ENCODE results near the gene TBC1D14.

TBC1D14 gene

DNA sequence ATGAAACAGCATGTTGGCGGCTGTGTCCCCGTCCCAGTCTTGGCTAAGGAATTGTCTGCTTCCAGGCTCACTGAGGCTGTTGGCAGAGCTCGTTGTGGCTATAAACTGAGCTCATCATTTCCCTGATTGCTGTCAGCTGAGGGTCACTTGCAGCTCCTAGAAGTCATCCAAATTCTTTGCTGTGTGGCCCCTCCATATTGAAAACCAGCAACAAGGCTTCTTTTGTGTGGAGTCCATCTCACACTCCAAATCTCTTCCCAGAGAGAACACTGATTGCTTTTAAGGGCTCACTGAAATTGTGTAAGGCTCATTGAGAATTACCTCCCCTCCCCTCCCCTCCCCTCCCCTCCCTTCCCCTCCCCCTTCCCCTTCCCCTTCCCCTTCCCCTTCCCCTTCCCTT lies 23.3 kb downstream of the TBC1D14 start:
- H3K9me3 ChIP-seq (ENCODE audit: control insufficient read depth, insufficient read depth, low read depth, low read length): no peaks in the 10 kb centered on the region

DNA sequence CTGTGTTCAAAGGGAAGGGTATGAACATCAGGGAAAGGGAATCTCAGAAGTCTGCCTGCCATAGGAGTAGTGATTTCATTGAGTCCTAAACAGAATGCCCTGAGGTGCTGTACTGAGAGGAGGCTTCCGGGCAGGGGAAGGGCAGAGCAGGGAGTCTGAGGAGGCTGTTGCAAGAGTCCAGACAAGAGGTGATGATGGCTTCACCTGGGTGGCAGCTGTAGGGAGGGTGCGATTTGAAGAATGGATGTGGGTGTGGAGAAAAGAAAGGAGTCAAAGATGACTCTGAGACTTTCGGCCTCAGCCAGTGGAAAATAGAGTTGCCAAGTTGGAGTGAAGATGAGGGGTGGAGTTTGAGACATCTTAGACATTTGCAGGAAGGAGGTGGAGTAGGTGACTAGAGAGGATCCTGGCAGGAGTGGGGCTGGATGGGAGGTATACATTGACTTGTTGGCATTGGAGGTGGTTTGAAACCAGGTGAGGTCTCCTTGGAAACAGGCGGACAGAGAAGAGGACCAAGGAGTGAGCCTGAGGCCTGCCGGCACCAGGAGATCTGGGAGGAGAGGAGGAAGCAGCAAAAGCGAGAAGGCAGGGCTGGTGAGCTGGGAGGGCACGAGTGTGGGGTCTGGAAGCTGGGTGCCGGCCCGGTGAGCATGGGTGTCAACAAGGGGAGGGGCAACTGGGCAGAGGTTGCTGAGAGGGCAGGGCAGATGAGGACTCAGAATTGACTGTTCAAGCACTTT lies 24.2 kb downstream of the TBC1D14 start:
- peaks cover 11% of the 10 kb centered on the region for H3K36me3 ChIP-seq (ENCODE audit: control insufficient read depth, insufficient read depth, low read length)
- H3K9ac ChIP-seq (ENCODE audit: low read length): no peak overlapping the region
- no peak overlapping the region for H3K4me3 ChIP-seq (ENCODE audit: low read depth, low read length)
- no peaks in the 10 kb centered on the region for H3K27me3 ChIP-seq (ENCODE audit: control insufficient read depth, insufficient read depth, low read length)
- H3K27ac ChIP-seq (ENCODE audit: low read depth, low read length): no peak overlapping the region
- peaks cover 29% of the 10 kb centered on the region for H3K4me1 ChIP-seq (ENCODE audit: control insufficient read depth, insufficient read depth, low read length)
- H3K9me3 ChIP-seq (ENCODE audit: control insufficient read depth, insufficient read depth, low read depth, low read length): no peaks in the 10 kb centered on the region

More for the DNA sequence above, 23.3 kb downstream of the TBC1D14 start:
- Histone ChIP-seq H3K4me3 (ENCODE audit: low read depth, low read length) (no peak overlapping the region), H3K27ac (ENCODE audit: low read depth, low read length) (no peak overlapping the region), H3K4me1 (ENCODE audit: control insufficient read depth, insufficient read depth, low read length) (peaks cover 21% of the 10 kb centered on the region), H3K9ac (ENCODE audit: low read length) (no peak overlapping the region), H3K27me3 (ENCODE audit: control insufficient read depth, insufficient read depth, low read length) (no peaks in the 10 kb centered on the region), H3K36me3 (ENCODE audit: control insufficient read depth, insufficient read depth, low read length) (peaks cover 11% of the 10 kb centered on the region)

DNA sequence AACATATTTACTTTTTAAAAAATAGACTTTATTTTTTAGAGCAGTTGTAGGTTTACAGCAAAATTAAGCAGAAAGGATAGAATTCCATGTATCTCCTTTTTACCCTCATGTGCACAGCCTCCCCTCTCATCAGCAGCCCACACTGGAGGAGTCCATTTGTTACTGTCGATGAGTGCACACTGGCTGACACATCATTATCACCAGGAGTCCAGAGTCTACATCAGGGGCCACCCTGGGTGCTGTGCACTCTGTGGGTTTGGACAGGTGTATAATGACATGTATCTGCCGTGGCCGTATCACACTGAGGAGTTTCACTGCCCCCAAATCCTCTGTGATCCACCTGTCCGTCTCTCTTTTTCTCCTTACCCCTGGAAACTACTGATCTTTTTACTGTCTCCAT lies 26.3 kb downstream of the TBC1D14 start:
- H3K36me3 ChIP-seq (ENCODE audit: control insufficient read depth, insufficient read depth, low read length): peaks cover 11% of the 10 kb centered on the region
- H3K4me3 ChIP-seq (ENCODE audit: low read depth, low read length): no peak overlapping the region
- H3K27ac ChIP-seq (ENCODE audit: low read depth, low read length): no peak overlapping the region

DNA sequence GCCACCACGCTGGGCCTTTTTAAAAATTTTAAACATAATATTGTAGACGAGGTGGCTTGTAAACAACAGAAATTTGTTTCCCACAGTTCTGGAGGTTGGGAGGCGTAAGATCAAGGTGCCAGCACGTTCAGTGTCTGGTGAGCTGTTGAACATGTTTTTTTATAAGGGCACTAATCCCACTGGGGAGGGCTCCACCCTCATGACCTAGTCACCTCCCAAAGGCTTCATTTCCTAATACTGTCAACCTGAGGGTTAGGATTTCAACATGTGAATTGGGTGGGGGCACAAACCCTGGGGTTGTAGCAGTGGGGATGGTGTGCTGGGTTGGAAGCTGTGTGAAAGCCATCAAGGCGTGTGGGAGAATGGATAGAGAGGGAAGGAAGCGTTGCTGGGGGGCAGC lies 27.6 kb downstream of the TBC1D14 start:
- Histone ChIP-seq H3K9ac (ENCODE audit: low read length) (no peak overlapping the region), H3K27me3 (ENCODE audit: control insufficient read depth, insufficient read depth, low read length) (no peaks in the 10 kb centered on the region), H3K36me3 (ENCODE audit: control insufficient read depth, insufficient read depth, low read length) (peaks cover 8% of the 10 kb centered on the region)

More for the DNA sequence above, 26.3 kb downstream of the TBC1D14 start:
- Histone ChIP-seq H3K9ac (ENCODE audit: low read length) (no peak overlapping the region), H3K9me3 (ENCODE audit: control insufficient read depth, insufficient read depth, low read depth, low read length) (no peaks in the 10 kb centered on the region), H3K27me3 (ENCODE audit: control insufficient read depth, insufficient read depth, low read length) (no peaks in the 10 kb centered on the region), H3K4me1 (ENCODE audit: control insufficient read depth, insufficient read depth, low read length) (peaks cover 31% of the 10 kb centered on the region)

DNA sequence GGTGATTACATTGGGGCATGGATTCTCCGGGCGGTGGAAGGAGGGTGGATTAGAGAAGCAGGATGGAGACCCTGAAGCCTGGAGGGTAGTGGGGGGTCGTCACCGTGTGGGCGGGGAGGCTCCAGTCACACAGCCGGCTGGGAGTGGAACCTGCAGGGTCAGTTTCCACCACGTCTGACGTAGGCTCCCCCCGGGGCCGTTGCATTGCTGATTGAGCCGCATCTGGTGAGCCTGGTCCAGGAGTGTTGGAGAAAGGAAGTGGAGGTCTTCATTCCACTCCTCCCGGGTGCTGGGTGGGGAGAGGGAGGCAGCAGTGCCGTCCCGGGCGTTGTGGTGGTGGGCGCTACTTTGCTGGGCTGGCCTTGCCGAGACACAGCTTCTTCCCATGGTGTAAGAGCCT lies 28.1 kb downstream of the TBC1D14 start:
- no peak overlapping the region for H3K9ac ChIP-seq (ENCODE audit: low read length)
- H3K27me3 ChIP-seq (ENCODE audit: control insufficient read depth, insufficient read depth, low read length): no peaks in the 10 kb centered on the region
- no peak overlapping the region for H3K4me3 ChIP-seq (ENCODE audit: low read depth, low read length)
- H3K27ac ChIP-seq (ENCODE audit: low read depth, low read length): no peak overlapping the region
- H3K4me1 ChIP-seq (ENCODE audit: control insufficient read depth, insufficient read depth, low read length): peaks cover 47% of the 10 kb centered on the region
- no peaks in the 10 kb centered on the region for H3K9me3 ChIP-seq (ENCODE audit: control insufficient read depth, insufficient read depth, low read depth, low read length)
- H3K36me3 ChIP-seq (ENCODE audit: control insufficient read depth, insufficient read depth, low read length): peaks cover 4% of the 10 kb centered on the region; the same call in 1 of the 2 replicates

More for the DNA sequence above, 27.6 kb downstream of the TBC1D14 start:
- H3K9me3 ChIP-seq (ENCODE audit: control insufficient read depth, insufficient read depth, low read depth, low read length): no peaks in the 10 kb centered on the region
- no peak overlapping the region for H3K27ac ChIP-seq (ENCODE audit: low read depth, low read length)
- H3K4me3 ChIP-seq (ENCODE audit: low read depth, low read length): no peak overlapping the region
- H3K4me1 ChIP-seq (ENCODE audit: control insufficient read depth, insufficient read depth, low read length): peaks cover 41% of the 10 kb centered on the region

DNA sequence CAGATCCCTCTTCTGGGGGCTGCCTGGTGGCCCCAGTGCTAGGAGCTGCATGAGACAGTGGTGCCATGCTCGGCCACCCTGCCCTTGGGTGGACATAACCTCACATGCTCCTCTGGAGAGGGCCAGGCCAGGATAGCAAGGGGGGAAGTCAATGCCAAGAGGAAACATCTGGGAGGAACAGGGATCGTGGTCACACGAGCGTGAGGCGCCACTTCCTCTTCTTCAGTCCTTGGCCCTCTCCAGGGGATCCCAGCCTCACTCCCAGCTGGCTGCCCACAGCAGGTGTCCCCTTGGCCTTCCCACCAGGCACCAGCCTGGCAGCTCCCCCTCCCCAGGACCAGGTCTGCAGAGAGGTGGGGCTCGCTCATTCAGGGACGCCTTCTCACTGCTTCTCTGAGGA lies 28.6 kb downstream of the TBC1D14 start:
- no peak overlapping the region for H3K27ac ChIP-seq (ENCODE audit: low read depth, low read length)
- peaks cover 4% of the 10 kb centered on the region; the same call in 1 of the 2 replicates for H3K36me3 ChIP-seq (ENCODE audit: control insufficient read depth, insufficient read depth, low read length)
- no peak overlapping the region for H3K9ac ChIP-seq (ENCODE audit: low read length)

DNA sequence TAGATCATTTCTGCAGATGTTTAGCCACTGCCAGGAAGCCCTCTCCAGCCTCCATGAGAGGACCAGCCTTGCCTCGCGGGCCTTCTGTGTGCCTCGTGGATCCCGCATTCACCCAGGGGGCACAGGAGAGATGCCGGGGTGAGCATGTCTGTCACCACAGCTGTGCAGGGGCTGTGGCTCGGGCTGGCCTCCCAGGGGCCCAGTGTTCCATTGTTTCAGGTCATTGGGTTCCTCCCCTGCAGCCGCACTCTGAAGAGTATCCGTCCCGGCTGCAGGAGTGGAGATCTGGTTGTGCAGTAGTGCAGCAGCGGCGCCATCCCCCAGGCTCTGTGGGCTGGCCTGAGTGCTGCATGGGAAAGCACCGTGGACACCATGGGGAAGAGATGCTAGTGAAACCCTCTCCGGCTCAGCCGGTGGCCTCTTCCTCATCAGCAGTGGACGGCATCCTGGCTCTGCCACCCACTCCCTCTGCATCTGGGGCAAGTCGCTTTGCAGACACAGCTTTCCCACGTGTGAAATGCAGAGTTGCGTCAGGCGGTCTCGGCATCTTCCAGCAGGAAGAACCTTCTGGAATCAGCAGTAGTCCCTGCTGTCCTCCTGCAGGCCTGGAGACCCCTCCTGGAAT lies 29.1 kb downstream of the TBC1D14 start:
- H3K36me3 ChIP-seq (ENCODE audit: control insufficient read depth, insufficient read depth, low read length): no peaks in the 10 kb centered on the region
- H3K27me3 ChIP-seq (ENCODE audit: control insufficient read depth, insufficient read depth, low read length): no peaks in the 10 kb centered on the region
- H3K4me3 ChIP-seq (ENCODE audit: low read depth, low read length): no peak overlapping the region
- peaks cover 57% of the 10 kb centered on the region for H3K4me1 ChIP-seq (ENCODE audit: control insufficient read depth, insufficient read depth, low read length)
- H3K27ac ChIP-seq (ENCODE audit: low read depth, low read length): no peak overlapping the region
- no peak overlapping the region for H3K9ac ChIP-seq (ENCODE audit: low read length)
- H3K9me3 ChIP-seq (ENCODE audit: control insufficient read depth, insufficient read depth, low read depth, low read length): no peaks in the 10 kb centered on the region

More for the DNA sequence above, 28.6 kb downstream of the TBC1D14 start:
- H3K9me3 ChIP-seq (ENCODE audit: control insufficient read depth, insufficient read depth, low read depth, low read length): no peaks in the 10 kb centered on the region
- no peaks in the 10 kb centered on the region for H3K27me3 ChIP-seq (ENCODE audit: control insufficient read depth, insufficient read depth, low read length)
- peaks cover 51% of the 10 kb centered on the region for H3K4me1 ChIP-seq (ENCODE audit: control insufficient read depth, insufficient read depth, low read length)
- no peak overlapping the region for H3K4me3 ChIP-seq (ENCODE audit: low read depth, low read length)

DNA sequence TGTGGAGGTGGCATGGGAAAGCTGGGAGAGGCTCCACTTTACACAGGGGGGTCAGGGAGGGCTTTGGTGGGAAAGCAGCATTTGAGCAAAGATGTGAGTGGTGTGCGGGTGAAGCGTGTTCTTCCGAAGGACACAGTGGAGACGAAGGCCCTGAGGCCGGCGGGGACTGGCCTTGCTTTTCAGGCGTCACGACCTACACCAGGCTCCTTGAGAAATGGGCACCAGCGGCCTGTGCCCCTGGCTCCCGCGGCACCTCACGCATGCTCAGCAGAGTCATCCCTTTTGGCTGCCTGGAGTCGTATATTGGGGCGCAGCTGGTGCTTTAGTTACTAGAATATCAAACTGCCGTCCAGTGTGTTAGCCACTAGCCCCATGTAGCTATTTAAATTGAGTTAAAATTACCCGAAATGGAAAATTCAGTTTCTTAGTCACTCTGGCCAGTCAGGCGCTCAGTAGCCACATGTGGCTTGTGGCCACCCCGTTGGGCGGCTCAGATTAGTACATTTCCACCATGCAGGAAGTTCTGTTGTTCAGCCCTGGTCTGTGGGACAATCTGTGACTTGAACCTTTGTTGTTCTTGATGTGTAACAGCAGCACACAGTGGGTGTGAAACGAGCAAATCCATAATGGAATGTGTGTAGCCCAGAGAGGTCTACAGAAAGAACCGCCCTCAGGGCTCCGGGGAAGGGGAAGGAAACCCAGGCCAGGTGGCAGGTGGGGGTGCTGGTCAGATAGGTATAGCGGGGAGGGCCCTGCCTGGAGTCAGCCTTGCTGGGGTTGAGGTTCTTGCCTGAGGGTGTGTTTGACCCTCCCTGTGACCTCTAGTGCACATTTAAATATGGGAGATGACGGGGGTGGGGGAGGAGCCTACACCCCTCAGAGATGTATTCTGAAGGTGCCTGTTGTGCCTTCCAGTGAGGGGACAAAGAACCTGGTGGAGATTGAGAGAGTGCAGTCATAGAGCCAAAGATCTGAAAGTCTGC lies 30.4 kb downstream of the TBC1D14 start:
- Histone ChIP-seq H3K27ac (ENCODE audit: low read depth, low read length) (no peak overlapping the region), H3K9ac (ENCODE audit: low read length) (no peak overlapping the region), H3K4me1 (ENCODE audit: control insufficient read depth, insufficient read depth, low read length) (peaks cover 68% of the 10 kb centered on the region), H3K36me3 (ENCODE audit: control insufficient read depth, insufficient read depth, low read length) (no peaks in the 10 kb centered on the region), H3K27me3 (ENCODE audit: control insufficient read depth, insufficient read depth, low read length) (no peaks in the 10 kb centered on the region), H3K9me3 (ENCODE audit: control insufficient read depth, insufficient read depth, low read depth, low read length) (no peaks in the 10 kb centered on the region), H3K4me3 (ENCODE audit: low read depth, low read length) (no peak overlapping the region)

DNA sequence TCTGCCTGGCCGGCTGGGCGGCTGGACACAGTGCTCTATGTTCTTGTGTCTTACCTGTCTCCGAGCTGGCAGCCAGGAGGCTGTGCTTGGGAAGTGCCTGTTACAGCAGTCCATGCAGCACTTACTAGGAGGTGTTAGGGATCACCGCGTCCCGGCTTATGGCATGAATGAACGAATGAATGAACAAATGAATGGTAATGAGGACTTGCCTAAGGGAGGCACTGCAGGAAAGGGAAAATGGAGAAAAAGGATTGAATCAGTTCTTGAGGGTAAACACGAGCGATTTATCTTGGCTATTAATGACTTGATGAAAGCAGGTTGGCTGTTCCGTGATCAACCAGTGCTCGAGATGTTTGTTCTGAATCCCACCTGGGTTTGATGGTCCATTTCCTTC lies 31.1 kb downstream of the TBC1D14 start:
- H3K9ac ChIP-seq (ENCODE audit: low read length): no peak overlapping the region
- no peak overlapping the region for H3K4me3 ChIP-seq (ENCODE audit: low read depth, low read length)
- no peak overlapping the region for H3K27ac ChIP-seq (ENCODE audit: low read depth, low read length)
- no peaks in the 10 kb centered on the region for H3K27me3 ChIP-seq (ENCODE audit: control insufficient read depth, insufficient read depth, low read length)
- H3K36me3 ChIP-seq (ENCODE audit: control insufficient read depth, insufficient read depth, low read length): no peaks in the 10 kb centered on the region
- H3K9me3 ChIP-seq (ENCODE audit: control insufficient read depth, insufficient read depth, low read depth, low read length): no peaks in the 10 kb centered on the region
- H3K4me1 ChIP-seq (ENCODE audit: control insufficient read depth, insufficient read depth, low read length): peaks cover 70% of the 10 kb centered on the region

DNA sequence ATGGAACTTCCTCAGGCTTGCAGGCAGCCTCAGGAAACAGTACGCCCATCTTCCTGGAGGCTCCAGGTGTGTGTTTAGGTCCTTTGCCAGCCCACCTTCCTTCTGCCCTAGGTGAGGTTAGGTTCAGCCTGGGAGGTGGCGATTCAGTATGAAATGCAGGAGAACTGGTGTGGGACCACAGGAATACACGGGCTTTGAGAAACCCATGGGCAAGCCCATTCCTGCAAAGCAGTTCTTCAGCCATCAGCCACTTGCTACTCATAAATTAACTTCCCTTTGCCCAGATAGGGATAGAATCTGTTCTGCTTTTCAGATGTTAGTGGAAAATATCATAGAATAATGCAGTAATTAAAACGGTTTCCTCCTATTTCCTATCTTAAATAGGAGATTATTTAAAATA lies 32.2 kb downstream of the TBC1D14 start:
- H3K27me3 ChIP-seq (ENCODE audit: control insufficient read depth, insufficient read depth, low read length): no peaks in the 10 kb centered on the region
- H3K36me3 ChIP-seq (ENCODE audit: control insufficient read depth, insufficient read depth, low read length): no peaks in the 10 kb centered on the region
- no peak overlapping the region for H3K27ac ChIP-seq (ENCODE audit: low read depth, low read length)
- H3K9ac ChIP-seq (ENCODE audit: low read length): no peak overlapping the region
- H3K4me3 ChIP-seq (ENCODE audit: low read depth, low read length): no peak overlapping the region
- no peaks in the 10 kb centered on the region for H3K9me3 ChIP-seq (ENCODE audit: control insufficient read depth, insufficient read depth, low read depth, low read length)
- H3K4me1 ChIP-seq (ENCODE audit: control insufficient read depth, insufficient read depth, low read length): peaks cover 70% of the 10 kb centered on the region

Data from HUES6 (cell line).